ENCODE results near the gene DNAJC12. TPM values are rescaled to one million over a fixed set of nuclear protein-coding genes. Genes with fewer than 3 reads are reported as not detected.

The DNAJC12 gene
- polyA plus RNA-seq, 1 of the 3 experiments (the other 2 are of a cell fraction), result 7.9 TPM

DNA sequence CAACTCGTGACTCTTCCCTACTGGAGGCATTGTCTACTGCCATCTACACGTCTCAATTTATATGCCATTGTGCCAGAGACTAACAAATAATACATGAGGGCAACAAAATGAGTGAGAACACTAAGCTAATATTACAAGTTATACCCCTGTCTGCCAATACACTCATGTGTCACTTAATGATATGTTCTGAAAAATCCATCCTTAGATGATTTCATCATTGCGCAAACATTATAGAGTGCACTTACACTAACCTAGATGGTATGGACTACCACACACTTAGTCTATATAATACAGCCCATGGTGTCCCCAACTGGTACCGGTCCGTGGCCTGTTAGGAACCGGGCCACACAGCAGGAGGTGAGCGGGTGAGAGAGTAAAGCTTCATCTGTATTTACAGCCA lies 77.7 kb downstream of the DNAJC12 start:
- Histone ChIP-seq H3K9me3 (no peaks in the 10 kb centered on the region), H3K9me2 (no peaks in the 10 kb centered on the region), H3K27me3 (ENCODE audit: insufficient read depth) (no peaks in the 10 kb centered on the region), H3K4me3 (ENCODE audit: low read depth in 2 of 2, low read length in 1 of 2) (no peak overlapping the region), H4K20me1 (ENCODE audit: insufficient read depth) (no peaks in the 10 kb centered on the region), H3K27ac (ENCODE audit: low read depth in 2 of 2, low read length in 1 of 2) (no peak overlapping the region), H2AFZ (ENCODE audit: low read depth) (no peak overlapping the region), H3K9ac (no peak overlapping the region), H3F3A (replicated peaks; ENCODE audit: insufficient read depth) (peaks cover 7% of the 10 kb centered on the region), H3K79me2 (ENCODE audit: insufficient read depth) (no peaks in the 10 kb centered on the region), H3K4me1 (ENCODE audit: control insufficient read depth in 1 of 2, insufficient read depth in 2 of 2, low read depth in 1 of 2, low read length in 1 of 2) (peaks cover 0 to 6% of the 10 kb centered on the region in 2 experiments; a peak in 2 of 4 replicates), H3K4me2 (no peak overlapping the region), H3K36me3 (replicated peaks in 1 of 2; ENCODE audit: control insufficient read depth in 1 of 2, insufficient read depth in 2 of 2, low read length in 1 of 2) (no peaks in the 10 kb centered on the region)
- TF ChIP-seq TAF1 (IDR thresholded peaks at IDR 0.05; ENCODE audit: borderline replicate concordance, low read depth, low read length) (no peak), GABPA (IDR thresholded peaks at IDR 0.05; ENCODE audit: low read depth) (no peak), NRF1 (IDR thresholded peaks at IDR 0.05; ENCODE audit: low read depth, low read length) (no peak), MEF2A (IDR thresholded peaks at IDR 0.05; ENCODE audit: borderline replicate concordance, low read depth) (no peak), CTCF (IDR thresholded peaks at IDR 0.05) (no peak), FOXM1 (IDR thresholded peaks at IDR 0.05; ENCODE audit: low read depth) (no peak), FOXJ3 (CRISPR knock-in tag; IDR thresholded peaks at IDR 0.05) (no peak), NFIC (IDR thresholded peaks at IDR 0.05; ENCODE audit: borderline replicate concordance) (no peak), TEAD4 (IDR thresholded peaks at IDR 0.05; ENCODE audit: borderline replicate concordance, insufficient read depth) (no peak), SIN3A (IDR thresholded peaks at IDR 0.05; ENCODE audit: borderline replicate concordance, low read depth, low read length) (no peak)
- TF ChIP-seq, protein P1, sequence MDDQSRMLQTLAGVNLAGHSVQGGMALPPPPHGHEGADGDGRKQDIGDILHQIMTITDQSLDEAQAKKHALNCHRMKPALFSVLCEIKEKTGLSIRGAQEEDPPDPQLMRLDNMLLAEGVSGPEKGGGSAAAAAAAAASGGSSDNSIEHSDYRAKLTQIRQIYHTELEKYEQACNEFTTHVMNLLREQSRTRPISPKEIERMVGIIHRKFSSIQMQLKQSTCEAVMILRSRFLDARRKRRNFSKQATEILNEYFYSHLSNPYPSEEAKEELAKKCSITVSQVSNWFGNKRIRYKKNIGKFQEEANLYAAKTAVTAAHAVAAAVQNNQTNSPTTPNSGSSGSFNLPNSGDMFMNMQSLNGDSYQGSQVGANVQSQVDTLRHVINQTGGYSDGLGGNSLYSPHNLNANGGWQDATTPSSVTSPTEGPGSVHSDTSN (IDR thresholded peaks at IDR 0.05), result no peak
- DNase-seq, result no peak
- POLR2A ChIA-PET, result no interaction called here
- WGBS (ENCODE audit: low lambda C conversion rate), result 58% methylated on average over 7 of the region's 7 CpGs
- CTCF ChIA-PET, result no interaction called here

Small RNA genes within 50 kb of the gene (small RNA-seq; reads per million reads assigned to genes)
- gene RN7SL394P (0 reads per million in 7 experiments), gene RNU6-1250P (0 reads per million in 7 experiments), gene RNU6-523P (0 reads per million in 7 experiments)

Other genes with a start within 250 kb of the DNAJC12 start
- not detected in 2 replicates for gene CTNNA3, start 142.0 kb downstream of the DNAJC12 start, polyA plus RNA-seq (2012; rRNA removed)
- 6.0 and 7.0 TPM in 2 replicates for gene SIRT1, start 46.5 kb upstream of the DNAJC12 start, polyA plus RNA-seq (2012; rRNA removed)
- 16.2 and 24.3 TPM in 2 replicates for gene HERC4, start 237.1 kb upstream of the DNAJC12 start, polyA plus RNA-seq (2012; rRNA removed)